Measurements from ENCODE around the gene RXRA. TPM values are rescaled to one million over a fixed set of nuclear protein-coding genes. Genes with fewer than 3 reads are reported as not detected.

Gene RXRA
- total RNA-seq, 1 experiment from 2014 or later: 29.9 TPM

GRCh38 chr9:134293611-134294152, 32.6 kb upstream of the RXRA start:
- H3K18ac ChIP-seq (ENCODE audit: insufficient read length, low read depth, low read length): no peak overlapping the region
- no peaks in the 10 kb centered on the region for H3K9me3 Mint-ChIP-seq
- no peak overlapping the region for H3K14ac ChIP-seq (ENCODE audit: insufficient read depth, low read length)
- H3K27ac ChIP-seq (ENCODE audit: insufficient read length, low read depth, low read length): no peak overlapping the region
- no CpG with 5 or more reads among the region's 24 CpGs for WGBS (ENCODE audit: extremely low coverage, insufficient read length, low lambda C conversion rate)
- H2BK120ac ChIP-seq (ENCODE audit: low read depth, low read length, poor library complexity, severe bottlenecking): no peak overlapping the region
- no peaks in the 10 kb centered on the region for H3K27me3 Mint-ChIP-seq (ENCODE audit: low read depth)
- DNase-seq: no peak
- no peak overlapping the region for H3K56ac ChIP-seq (ENCODE audit: insufficient read length, low read depth, low read length)
- H3K27me3 ChIP-seq (ENCODE audit: insufficient read depth, low read length): no peaks in the 10 kb centered on the region
- no peak overlapping the region for H3K27ac Mint-ChIP-seq
- no peak overlapping the region for H3K4me3 Mint-ChIP-seq
- H3K9me3 ChIP-seq (ENCODE audit: control insufficient read depth, low read depth, low read length): no peaks in the 10 kb centered on the region
- no peak overlapping the region for H2AK5ac ChIP-seq (ENCODE audit: insufficient read length, low read length)
- H3K9ac ChIP-seq (ENCODE audit: extremely low read depth, insufficient read length, low read length): no peak overlapping the region
- peaks cover 5 to 35% of the 10 kb centered on the region in 2 experiments for H3K4me1 Mint-ChIP-seq
- H3K23me2 ChIP-seq (ENCODE audit: insufficient read length, low read depth, low read length, poor library complexity, severe bottlenecking): no peaks in the 10 kb centered on the region
- no peak overlapping the region for H2BK15ac ChIP-seq (ENCODE audit: low read depth, low read length)
- H3K79me1 ChIP-seq (ENCODE audit: insufficient read depth, low read depth, low read length, poor library complexity, severe bottlenecking): no peaks in the 10 kb centered on the region
- no peak overlapping the region for H4K91ac ChIP-seq (ENCODE audit: insufficient read length, low read depth, low read length)
- H2BK12ac ChIP-seq (ENCODE audit: insufficient read length, low read depth, low read length): no peak overlapping the region
- no peak for TF ChIP-seq CTCF (conservative IDR thresholded peaks at IDR 0.05)
- H3K4me2 ChIP-seq (ENCODE audit: insufficient read depth, insufficient read length, low read length): no peak overlapping the region
- no peak overlapping the region for H3T11ph ChIP-seq (ENCODE audit: low read length)
- no peaks in the 10 kb centered on the region for H3K79me2 ChIP-seq (ENCODE audit: insufficient read depth, low read length)
- no peak overlapping the region for H2AFZ ChIP-seq (ENCODE audit: low read length)
- no peak overlapping the region for H2BK5ac ChIP-seq (ENCODE audit: insufficient read length, low read length)
- no peak overlapping the region for H4K8ac ChIP-seq (replicated peaks; ENCODE audit: insufficient read length, low read depth, low read length)
- no peak overlapping the region for H3K4ac ChIP-seq (ENCODE audit: low read depth, low read length)
- no peaks in the 10 kb centered on the region for H4K20me1 ChIP-seq (ENCODE audit: control insufficient read depth, insufficient read depth, insufficient read length)
- H3K36me3 Mint-ChIP-seq (ENCODE audit: insufficient read depth in 1 of 3, low read depth in 3 of 3): no peaks in the 10 kb centered on the region
- no peak overlapping the region for H4K5ac ChIP-seq (ENCODE audit: insufficient read length, low read depth, low read length)
- no peaks in the 10 kb centered on the region for H3K4me1 ChIP-seq (ENCODE audit: insufficient read depth, low read length)
- no peak overlapping the region for H2BK20ac ChIP-seq (ENCODE audit: low read depth, low read length, poor library complexity, severe bottlenecking)
- H3K23ac ChIP-seq (ENCODE audit: insufficient read length, low read depth, low read length): no peak overlapping the region
